NB4 (cell line): Measurements from ENCODE around the gene ACTR3C.

Experiments used
- DNase-seq: peaks from one replicate; pipeline ENCODE4 v3.0.0; 2010; ENCODE audit warnings: low read depth
- H3K4me3 ChIP-seq: one replicate; pipeline ENCODE4 v1.5.1; 2011; ENCODE audit warnings: mild to moderate bottlenecking, low read depth, low read length, moderate library complexity
- CTCF ChIP-seq: IDR thresholded peaks from one replicate; pipeline ENCODE4 v1.5.1; 2012; ENCODE audit warnings: low read depth, low read length
- MAX ChIP-seq: IDR thresholded peaks from 2 replicates; pipeline ENCODE4 v1.6.1; 2011; ENCODE audit warnings: low read depth, low read length
- MYC ChIP-seq: IDR thresholded peaks from 2 replicates; pipeline ENCODE4 v1.6.1; 2011; ENCODE audit warnings: low read depth, low read length
- POLR2A ChIP-seq: IDR thresholded peaks from 2 replicates; pipeline ENCODE4 v1.6.1; 2011; ENCODE audit warnings: mild to moderate bottlenecking; ENCODE audit not compliant: insufficient read length; ENCODE audit errors: extremely low read depth

The ACTR3C gene

GRCh38 chr7:150365673-150366398 is 42.5 kb upstream of the ACTR3C start:
- peak; percentile 84 for DNase-seq
- TF ChIP-seq MYC (no peak), POLR2A (no peak), MAX (no peak), CTCF (no peak)
- H3K4me3 ChIP-seq = no peak overlapping the region

GRCh38 chr7:150365194-150365593 is 41.8 kb upstream of the ACTR3C start:
- no peak for DNase-seq
- no peak for TF ChIP-seq MAX
- TF ChIP-seq CTCF = no peak
- no peak for TF ChIP-seq POLR2A
- TF ChIP-seq MYC = no peak
- no peak overlapping the region for H3K4me3 ChIP-seq

GRCh38 chr7:150363872-150364271 is 40.5 kb upstream of the ACTR3C start:
- TF ChIP-seq CTCF (no peak), POLR2A (no peak), MAX (peak; percentile 46; the same call in 1 of the 2 replicates), MYC (peak; percentile 62)

GRCh38 chr7:150363370-150363769 is 40.0 kb upstream of the ACTR3C start:
- no peak for TF ChIP-seq MYC
- no peak for TF ChIP-seq MAX
- no peak for TF ChIP-seq CTCF
- no peak for TF ChIP-seq POLR2A
- H3K4me3 ChIP-seq = no peak overlapping the region
- peak; percentile 45 for DNase-seq

More at GRCh38 chr7:150363872-150364271, 40.5 kb upstream of the ACTR3C start:
- H3K4me3 ChIP-seq = no peak overlapping the region
- peak; percentile 91 for DNase-seq

- DNase-seq = no peak
- no peak overlapping the region for H3K4me3 ChIP-seq
- TF ChIP-seq POLR2A = no peak
- no peak for TF ChIP-seq MYC
- TF ChIP-seq MAX = no peak
- no peak for TF ChIP-seq CTCF
Observed at GRCh38 chr7:150361807-150362621, 38.7 kb upstream of the ACTR3C start.
